AG04450 (cell line): ENCODE measurements around the gene HAVCR1. TPM values are rescaled to one million over a fixed set of nuclear protein-coding genes. Genes with fewer than 3 reads are reported as not detected.
A peak's percentile ranks its signal among the peaks of the same experiment; 100 is the strongest.
"Not testable (repeated sequence)": the region's sequence is repeated elsewhere in the genome, so short reads cannot be mapped to it uniquely, and the experiment has no call there.

Experiments used
- CTCF ChIA-PET: fragments of 300-600, 350-600 bp; formaldehyde crosslinking; extraction: SDS; loops from one replicate; lab custom pipeline; 2022; ENCODE audit warnings: antibody characterized with exemption, inconsistent platforms; lab: Charles Lee
- POLR2A ChIA-PET: fragments of 350-600 bp; formaldehyde crosslinking; extraction: SDS; loops from one replicate; lab custom pipeline; 2021; ENCODE audit warnings: antibody characterized with exemption, inconsistent platforms; lab: Yijun Ruan, JAX
- DNase-seq: peaks from one replicate; pipeline ENCODE4 v3.0.0-alpha.2; 2011; ENCODE audit warnings: low read depth, low spot score
- H3K27ac ChIP-seq: one replicate; pipeline ENCODE4 v1.5.1; 2012; ENCODE audit warnings: low read depth, low read length, control low read depth
- H3K27me3 ChIP-seq: one replicate; pipeline ENCODE4 v1.6.0; 2012; ENCODE audit warnings: low read length; ENCODE audit not compliant: control insufficient read depth, insufficient read depth
- H3K4me3 ChIP-seq: 2 replicates; pipeline ENCODE4 v1.5.1; 2011; ENCODE audit warnings: mild to moderate bottlenecking, low read depth, low read length, control low read depth
- H3K9me3 ChIP-seq: 2 replicates; pipeline ENCODE4 v1.5.1; 2012; ENCODE audit warnings: low read length; ENCODE audit not compliant: control insufficient read depth, insufficient read depth
- CTCF ChIP-seq: IDR thresholded peaks from 2 replicates; pipeline ENCODE4 v1.5.1; 2011; ENCODE audit warnings: low read depth, low read length, control low read depth, inconsistent platforms
- polyA plus RNA-seq: library from polyadenylated mRNA; depleted of rRNA; stranded (reverse); fragments of >200 nt; gene quantifications from 2 replicates; pipeline ENCODE4 v1.2.3, GENCODE V29; 2011

The HAVCR1 gene
- polyA plus RNA-seq, 1 experiment = 0.29 TPM

- H3K9me3 ChIP-seq = no peaks in the 10 kb centered on the region
- TF ChIP-seq CTCF = no peak
- H3K27me3 ChIP-seq = no peaks in the 10 kb centered on the region
- ChIA-PET CTCF (interaction anchor here (0.6 kb wide), 1 partner anchor 11 kb away, joined by 3 read pairs; no protein-coding TSS in a partner anchor), POLR2A (no interaction called here)
- DNase-seq = no peak
- no peak overlapping the region for H3K4me3 ChIP-seq
- H3K27ac ChIP-seq = no peak overlapping the region
Measured at GRCh38 chr5:157029457-157029856, 29.5 kb downstream of the HAVCR1 start.

GRCh38 chr5:157027663-157028062 lies 31.3 kb downstream of the HAVCR1 start:
- POLR2A ChIA-PET, DNase-seq, H3K27ac ChIP-seq, CTCF ChIA-PET, H3K27me3 ChIP-seq, H3K4me3 ChIP-seq, H3K9me3 ChIP-seq: not testable (repeated sequence)

- Histone ChIP-seq H3K27ac (no peak overlapping the region), H3K4me3 (no peak overlapping the region), H3K9me3 (0 out of 2 replicates have a peak, but pooled peaks cover 4% of the 10 kb centered on the region), H3K27me3 (no peaks in the 10 kb centered on the region)
- ChIA-PET CTCF (no interaction called here), POLR2A (no interaction called here)
- peak; percentile 15; the same call in 1 of the 2 replicates for TF ChIP-seq CTCF
- DNase-seq = no peak
Measured at GRCh38 chr5:157026789-157027424, 32.0 kb downstream of the HAVCR1 start.

GRCh38 chr5:157025093-157025698 lies 33.7 kb downstream of the HAVCR1 start:
- Histone ChIP-seq H3K27me3 (no peaks in the 10 kb centered on the region), H3K27ac (no peak overlapping the region), H3K9me3 (peaks cover 7% of the 10 kb centered on the region; the same call in 1 of the 2 replicates), H3K4me3 (no peak overlapping the region)
- ChIA-PET POLR2A (no interaction called here), CTCF (no interaction called here)
- DNase-seq = no peak
- no peak for TF ChIP-seq CTCF

GRCh38 chr5:157024208-157024959 lies 34.5 kb downstream of the HAVCR1 start:
- Histone ChIP-seq H3K9me3 (peaks cover 8% of the 10 kb centered on the region; the same call in 1 of the 2 replicates), H3K27ac (no peak overlapping the region), H3K4me3 (no peak overlapping the region), H3K27me3 (no peaks in the 10 kb centered on the region)
- no peak for DNase-seq
- TF ChIP-seq CTCF = no peak
- ChIA-PET POLR2A (no interaction called here), CTCF (no interaction called here)
